K562 (cell line): Measurements from ENCODE around the gene NLRP9. TPM values are rescaled to one million over a fixed set of nuclear protein-coding genes. Genes with fewer than 3 reads are reported as not detected.

Experiments
- CLOCK ChIP-seq: fragments of 250-450 bp; sonication (Bioruptor Pico); IDR thresholded peaks from 2 replicates; pipeline ENCODE4 v1.4.0; 2020; ENCODE audit warnings: mild to moderate bottlenecking, moderate library complexity, borderline replicate concordance
- ELK3 ChIP-seq: fragments of 450-650 bp; formaldehyde crosslinking; IDR thresholded peaks from 2 replicates; pipeline ENCODE4 v1.4.0; 2020; ENCODE audit warnings: mild to moderate bottlenecking
- FOXA1 ChIP-seq: fragments of 450-650 bp; IDR thresholded peaks from 2 replicates; pipeline ENCODE4 v1.6.1; 2016; ENCODE audit warnings: mild to moderate bottlenecking, borderline replicate concordance
- HNRNPUL1 ChIP-seq: fragments of 200-400 bp; formaldehyde crosslinking; IDR thresholded peaks from 2 replicates; pipeline ENCODE4 v1.6.1; 2017; ENCODE audit warnings: low read length
- KHSRP ChIP-seq: fragments of 450-650 bp; IDR thresholded peaks from 2 replicates; pipeline ENCODE4 v1.6.1; 2017
- KLF16 ChIP-seq: IDR thresholded peaks from 2 replicates; pipeline ENCODE4 v1.6.1; 2016; ENCODE audit warnings: antibody characterized with exemption
- LARP7 ChIP-seq: fragments of 450-650 bp; IDR thresholded peaks from 2 replicates; pipeline ENCODE4 v1.6.1; 2016
- MCM7 ChIP-seq, 2 experiments: fragments of 450-650 bp; IDR thresholded peaks; 2 replicates each; pipeline ENCODE4 v1.6.1; 2016 to 2018
- MXD1 ChIP-seq: fragments of 250-450 bp; sonication (Bioruptor Pico); IDR thresholded peaks from 2 replicates; pipeline ENCODE4 v1.8.0; 2021; ENCODE audit warnings: borderline replicate concordance, mild to moderate bottlenecking, moderate library complexity; ENCODE audit not compliant: poor library complexity, severe bottlenecking
- NR2C2 ChIP-seq, 2 experiments: fragments of 200-800 bp in 1 of 2; sonication (Bioruptor generic) in 1 of 2; sonication (generic) in 1 of 2; formaldehyde crosslinking in 1 of 2; IDR thresholded peaks; 2 replicates each; pipeline versions ENCODE4 v1.6.1 to v1.8.0; 2016 to 2022; ENCODE audit warnings: mild to moderate bottlenecking in 1 of 2, missing compliant biosample characterization in 1 of 2, missing genetic modification characterization in 1 of 2, missing genetic modification reagents in 1 of 2
- NR2F6 ChIP-seq: fragments of 450-650 bp; formaldehyde crosslinking; IDR thresholded peaks from 2 replicates; pipeline ENCODE4 v1.4.0; 2020; ENCODE audit warnings: mild to moderate bottlenecking
- ZBTB33 ChIP-seq: sonication (generic); formaldehyde crosslinking; IDR thresholded peaks from 2 replicates; pipeline ENCODE4 v1.8.1; 2023; ENCODE audit warnings: mild to moderate bottlenecking, missing genetic modification reagents
- ZNF3 ChIP-seq: fragments of 250-450 bp; sonication (Bioruptor Pico); IDR thresholded peaks from 2 replicates; pipeline ENCODE4 v1.5.0; 2021; ENCODE audit warnings: mild to moderate bottlenecking, moderate library complexity
- ZNF75A ChIP-seq: fragments of 450-650 bp; formaldehyde crosslinking; IDR thresholded peaks from 2 replicates; pipeline ENCODE4 v1.4.0; 2020; ENCODE audit warnings: mild to moderate bottlenecking
- ZNF766 ChIP-seq: fragments of 200-800 bp; sonication (Bioruptor generic); conservative IDR thresholded peaks from 2 replicates; pipeline ENCODE4 v1.6.1; 2016; ENCODE audit warnings: missing genetic modification characterization, missing compliant biosample characterization
- polyA plus RNA-seq, 8 experiments: library from polyadenylated mRNA; depleted of rRNA in 4 of 8; stranded (reverse) in 5 of 8; unstranded in 3 of 8; fragments of >200 nt; fragmentation: Nextera tagmentation in 2 of 8; fragmentation: Illumina TruSeq in 1 of 8; extraction: Ambion mirVana in 2 of 8; extraction: Trizol in 1 of 8; gene quantifications; 2 replicates each; pipeline versions ENCODE4 v1.2.1 to v1.2.3, GENCODE V29; 2011 to 2014; ENCODE audit warnings: inconsistent platforms in 1 of 8, missing spikeins in 1 of 8
- total RNA-seq, 7 experiments: library from RNA; depleted of rRNA in 6 of 7; stranded (reverse); fragments of >200 nt in 6 of 7; fragmentation: Illumina TruSeq in 2 of 7; extraction: Trizol in 2 of 7; gene quantifications; 2 replicates each; pipeline versions ENCODE4 v1.2.1 to v1.2.3, GENCODE V29; 2011 to 2021; ENCODE audit warnings: low replicate concordance in 1 of 7

NLRP9 gene
- total and polyA plus RNA-seq, 9 of the 15 experiments (the other 6 are each of a cell fraction or from before 2014, with no cell fraction given): not detected

GRCh38 chr19:55674841-55675660 is 63.2 kb downstream of the NLRP9 start, which contains the start of gene EPN1 (continued):
- no peak for TF ChIP-seq CLOCK (CRISPR knock-in tag)
- 0 out of 2 replicates have a peak, but pooled peaks have one; percentile 23 for TF ChIP-seq ZNF766 (CRISPR knock-in tag)
- peak; percentile 87 for TF ChIP-seq NR2C2 (CRISPR knock-in tag; IDR thresholded peaks at IDR 0.05)
- peak; percentile 97 for TF ChIP-seq NR2C2 (tag; IDR thresholded peaks at IDR 0.05)
- TF ChIP-seq HNRNPUL1: no peak
- no peak for TF ChIP-seq FOXA1
- TF ChIP-seq KHSRP: no peak
- TF ChIP-seq ZNF75A: no peak
- TF ChIP-seq ZBTB33 (CRISPR knock-in tag): no peak
- TF ChIP-seq ZNF3: no peak
- TF ChIP-seq NR2F6 (CRISPR knock-in tag): no peak
- no peak for TF ChIP-seq MXD1 (CRISPR knock-in tag)
- TF ChIP-seq ELK3: no peak
- no peak for TF ChIP-seq LARP7
- no peak for TF ChIP-seq MCM7 (IDR thresholded peaks at IDR 0.05)
- TF ChIP-seq KLF16: no peak
